WTC11 (cell line): ENCODE measurements around the gene OR52K1.

Experiments used
- NFYB ChIP-seq: sonication (generic); formaldehyde crosslinking; conservative IDR thresholded peaks from 2 replicates; pipeline ENCODE4 v1.8.0; 2022; ENCODE audit warnings: low read depth, missing genetic modification reagents
- NR2C2 ChIP-seq: sonication (generic); formaldehyde crosslinking; IDR thresholded peaks from 2 replicates; pipeline ENCODE4 v1.8.0; 2022; ENCODE audit warnings: mild to moderate bottlenecking, missing genetic modification reagents
- SMAD3 ChIP-seq: sonication (generic); formaldehyde crosslinking; IDR thresholded peaks from 2 replicates; pipeline ENCODE4 v1.8.0; 2022; ENCODE audit warnings: missing genetic modification reagents, mild to moderate bottlenecking, borderline replicate concordance
- SP1 ChIP-seq: sonication (generic); formaldehyde crosslinking; conservative IDR thresholded peaks from 2 replicates; pipeline ENCODE4 v1.8.1; 2022; ENCODE audit warnings: missing genetic modification reagents
- TEAD4 ChIP-seq: sonication (generic); formaldehyde crosslinking; IDR thresholded peaks from 2 replicates; pipeline ENCODE4 v1.8.0; 2022; ENCODE audit warnings: mild to moderate bottlenecking, missing genetic modification reagents
- ZBTB21 ChIP-seq: sonication (generic); formaldehyde crosslinking; IDR thresholded peaks from 2 replicates; pipeline ENCODE4 v1.8.1; 2023; ENCODE audit warnings: mild to moderate bottlenecking, missing genetic modification reagents, borderline replicate concordance
- ZNF263 ChIP-seq: sonication (generic); formaldehyde crosslinking; IDR thresholded peaks from 2 replicates; pipeline ENCODE4 v1.8.1; 2022; ENCODE audit warnings: low read depth, mild to moderate bottlenecking, moderate library complexity, missing genetic modification reagents
- TF ChIP-seq, protein P1 (sequence below): fragments of 200-600 bp; IDR thresholded peaks from 2 replicates; pipeline ENCODE4 v1.8.0; 2022; ENCODE audit warnings: antibody characterized with exemption
- TF ChIP-seq, protein P2 (sequence below): sonication (generic); formaldehyde crosslinking; IDR thresholded peaks from 2 replicates; pipeline ENCODE4 v1.8.0; 2022; ENCODE audit warnings: mild to moderate bottlenecking, missing genetic modification reagents

DNA sequence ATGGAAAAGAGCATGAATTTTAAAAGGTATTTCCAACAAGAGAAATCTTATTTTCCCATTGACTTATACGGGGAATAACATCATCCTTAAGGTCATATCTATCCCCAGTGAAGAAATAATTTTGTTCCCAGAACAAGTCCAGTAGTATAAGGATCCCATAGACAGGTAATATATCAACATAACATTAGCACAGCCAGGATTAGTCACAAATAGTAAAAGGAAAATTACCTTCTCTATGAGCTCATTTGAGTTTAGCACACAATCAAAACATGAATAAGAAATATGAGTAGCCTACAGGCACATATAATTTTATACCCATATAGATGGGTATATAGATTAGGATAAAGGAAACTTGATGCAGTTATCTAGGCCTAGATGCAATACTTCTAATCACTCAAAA lies 2.8 kb upstream of the OR52K1 start:
- TF ChIP-seq, protein P1, sequence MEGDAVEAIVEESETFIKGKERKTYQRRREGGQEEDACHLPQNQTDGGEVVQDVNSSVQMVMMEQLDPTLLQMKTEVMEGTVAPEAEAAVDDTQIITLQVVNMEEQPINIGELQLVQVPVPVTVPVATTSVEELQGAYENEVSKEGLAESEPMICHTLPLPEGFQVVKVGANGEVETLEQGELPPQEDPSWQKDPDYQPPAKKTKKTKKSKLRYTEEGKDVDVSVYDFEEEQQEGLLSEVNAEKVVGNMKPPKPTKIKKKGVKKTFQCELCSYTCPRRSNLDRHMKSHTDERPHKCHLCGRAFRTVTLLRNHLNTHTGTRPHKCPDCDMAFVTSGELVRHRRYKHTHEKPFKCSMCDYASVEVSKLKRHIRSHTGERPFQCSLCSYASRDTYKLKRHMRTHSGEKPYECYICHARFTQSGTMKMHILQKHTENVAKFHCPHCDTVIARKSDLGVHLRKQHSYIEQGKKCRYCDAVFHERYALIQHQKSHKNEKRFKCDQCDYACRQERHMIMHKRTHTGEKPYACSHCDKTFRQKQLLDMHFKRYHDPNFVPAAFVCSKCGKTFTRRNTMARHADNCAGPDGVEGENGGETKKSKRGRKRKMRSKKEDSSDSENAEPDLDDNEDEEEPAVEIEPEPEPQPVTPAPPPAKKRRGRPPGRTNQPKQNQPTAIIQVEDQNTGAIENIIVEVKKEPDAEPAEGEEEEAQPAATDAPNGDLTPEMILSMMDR, result no peak
- no peak for TF ChIP-seq NR2C2 (CRISPR knock-in tag)
- TF ChIP-seq SMAD3 (CRISPR knock-in tag), result no peak
- TF ChIP-seq TEAD4 (CRISPR knock-in tag), result no peak
- no peak for TF ChIP-seq NFYB (CRISPR knock-in tag)
- TF ChIP-seq ZNF263 (CRISPR knock-in tag), result no peak
- TF ChIP-seq, protein P2, sequence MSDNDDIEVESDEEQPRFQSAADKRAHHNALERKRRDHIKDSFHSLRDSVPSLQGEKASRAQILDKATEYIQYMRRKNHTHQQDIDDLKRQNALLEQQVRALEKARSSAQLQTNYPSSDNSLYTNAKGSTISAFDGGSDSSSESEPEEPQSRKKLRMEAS, result no peak
- no peak for TF ChIP-seq SP1
- no peak for TF ChIP-seq ZBTB21 (CRISPR knock-in tag)
